Measurements from ENCODE around the gene ABCG1.

The ABCG1 gene

GRCh38 chr21:42336054-42336453 is 117.1 kb downstream of the ABCG1 start:
- no peak for DNase-seq

- DNase-seq = no peak
These were observed 118.3 kb downstream of the ABCG1 start for GRCh38 chr21:42337276-42337675.

GRCh38 chr21:42337830-42338728 is 119.1 kb downstream of the ABCG1 start:
- DNase-seq = peak; percentile 86

GRCh38 chr21:42338729-42339715 is 120.1 kb downstream of the ABCG1 start:
- DNase-seq = no peak

DNA sequence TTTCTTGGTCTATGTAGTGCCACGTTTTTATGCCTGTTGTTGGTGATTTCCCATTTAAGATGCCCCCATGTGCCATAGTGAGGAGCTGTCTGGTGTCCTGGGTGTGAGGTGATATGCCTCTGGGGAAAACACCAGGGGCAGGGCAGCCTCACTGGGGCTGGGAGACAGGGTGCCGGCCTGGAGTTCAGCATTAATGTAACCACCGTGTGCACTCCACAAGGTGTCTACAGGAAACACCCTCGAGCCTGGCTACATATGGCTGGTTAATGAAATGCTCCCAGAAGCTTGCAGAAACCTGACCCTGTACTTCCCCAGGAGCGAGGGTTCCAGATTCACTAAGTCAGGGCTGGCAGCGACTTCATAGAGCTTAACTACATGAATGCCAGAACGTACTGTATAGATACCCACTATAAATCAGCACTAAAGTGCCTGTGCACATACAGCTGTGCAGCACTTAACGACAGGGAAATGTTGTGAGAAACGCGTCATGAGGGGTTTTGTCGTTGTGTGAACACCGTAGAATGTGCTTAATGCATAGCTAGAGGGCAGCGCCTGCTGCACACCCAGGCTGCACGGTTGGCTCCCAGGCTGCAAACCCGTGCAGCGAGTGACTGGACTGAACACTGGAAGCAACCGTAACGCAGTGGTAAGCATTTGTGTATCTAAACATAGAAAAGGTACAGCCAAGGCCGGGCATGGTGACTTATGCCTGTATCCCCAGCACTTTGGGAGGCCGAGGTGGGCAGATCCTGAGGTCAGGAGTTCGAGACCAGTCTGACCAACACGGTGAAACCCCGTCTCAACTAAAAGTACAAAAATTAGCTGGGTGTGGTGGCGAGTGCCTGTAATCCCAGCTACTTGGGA is 121.5 kb downstream of the ABCG1 start:
- no peak for DNase-seq

DNA sequence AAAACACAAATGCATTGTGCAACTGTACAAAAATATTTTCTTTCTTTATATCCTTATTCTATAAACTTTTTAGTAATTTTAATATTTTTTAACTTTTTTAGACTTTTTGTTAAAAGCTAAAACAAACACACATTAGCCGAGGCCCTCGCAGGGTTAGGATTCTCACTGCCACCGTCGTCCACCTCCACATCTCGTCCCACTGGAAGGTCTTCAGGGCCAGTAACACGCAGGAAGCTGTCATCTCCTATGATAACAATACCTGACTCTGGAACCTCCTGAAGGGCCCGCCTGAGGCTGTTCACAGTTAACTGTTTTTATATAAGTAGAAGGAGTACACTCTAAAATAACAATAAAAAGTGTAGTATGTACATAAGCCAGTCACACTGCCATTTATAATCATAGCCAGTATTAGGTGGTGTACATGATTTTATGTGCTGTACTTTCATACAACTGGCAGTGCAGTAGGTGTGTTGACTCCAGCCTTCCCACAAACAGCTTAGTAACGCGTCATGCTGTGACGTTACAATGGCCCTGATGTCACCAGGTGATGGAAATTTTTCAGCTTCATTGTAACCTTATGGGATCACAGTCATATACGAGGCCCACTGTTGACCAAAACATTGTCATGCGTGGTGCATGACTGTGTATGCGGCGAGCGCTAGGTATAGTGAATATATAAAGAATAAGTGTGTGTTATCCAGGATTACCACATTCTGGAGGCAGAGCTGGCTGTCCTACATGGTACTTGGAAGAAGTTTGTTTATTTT is 123.0 kb downstream of the ABCG1 start:
- no peak for DNase-seq

DNA sequence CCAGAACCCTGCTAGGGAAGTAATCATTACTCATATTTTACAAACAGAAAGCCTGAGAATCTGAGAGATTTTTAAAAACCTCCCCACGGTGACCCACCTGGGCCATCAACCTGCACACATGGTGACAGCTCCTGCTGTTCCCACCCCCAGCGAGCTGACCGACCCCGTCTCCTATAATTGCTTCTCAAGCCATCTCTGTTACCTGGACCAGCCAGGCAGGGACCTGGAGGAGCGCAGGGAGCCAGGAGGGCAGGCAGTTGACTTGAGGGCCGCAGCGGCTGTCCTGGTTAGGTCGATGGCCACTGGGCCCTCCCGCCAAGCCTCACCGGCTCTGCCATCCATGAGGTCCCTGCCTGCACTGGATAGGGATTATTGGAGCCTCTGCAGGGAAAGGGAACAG is 124.2 kb downstream of the ABCG1 start:
- DNase-seq = no peak

GRCh38 chr21:42343556-42343955 is 124.6 kb downstream of the ABCG1 start:
- no peak for DNase-seq

GRCh38 chr21:42343963-42344510 is 125.1 kb downstream of the ABCG1 start:
- no peak for DNase-seq

DNA sequence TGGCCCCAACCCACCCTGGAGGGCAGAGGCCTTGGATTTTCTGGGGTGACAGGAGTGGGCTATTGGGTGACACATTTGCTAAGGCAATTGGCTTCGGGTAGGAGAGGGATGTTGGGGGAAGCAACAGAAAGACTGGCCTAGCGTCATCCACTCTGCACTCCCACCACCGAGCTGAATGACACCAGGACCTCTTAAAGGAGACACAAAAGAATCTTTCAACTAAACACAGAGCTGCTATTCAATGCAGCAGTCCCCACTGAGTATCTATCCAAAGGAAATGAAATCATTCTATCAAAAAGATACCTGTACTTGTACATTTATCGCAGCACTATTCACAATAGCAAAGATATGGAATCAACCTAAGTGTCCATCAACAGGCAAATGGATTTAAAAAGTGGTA is 125.7 kb downstream of the ABCG1 start:
- DNase-seq = no peak

- no peak for DNase-seq
These were observed 127.5 kb downstream of the ABCG1 start for GRCh38 chr21:42346441-42346840.

Measured in activated naive CD4-positive, alpha-beta T cell treated with anti-CD3 and anti-CD28 coated beads, Interleukin-2, amount 50 U/mL, for 16 hours (primary cell).